CD4-positive, alpha-beta T cell treated with Interleukin-1 beta for 1 hour (primary cell): ENCODE data around the gene USP34.

Experiments used
- DNase-seq, 2 donors: peaks; one replicate each; pipeline ENCODE4 v3.0.0-alpha.2; 2020 to 2022

Gene USP34

DNA sequence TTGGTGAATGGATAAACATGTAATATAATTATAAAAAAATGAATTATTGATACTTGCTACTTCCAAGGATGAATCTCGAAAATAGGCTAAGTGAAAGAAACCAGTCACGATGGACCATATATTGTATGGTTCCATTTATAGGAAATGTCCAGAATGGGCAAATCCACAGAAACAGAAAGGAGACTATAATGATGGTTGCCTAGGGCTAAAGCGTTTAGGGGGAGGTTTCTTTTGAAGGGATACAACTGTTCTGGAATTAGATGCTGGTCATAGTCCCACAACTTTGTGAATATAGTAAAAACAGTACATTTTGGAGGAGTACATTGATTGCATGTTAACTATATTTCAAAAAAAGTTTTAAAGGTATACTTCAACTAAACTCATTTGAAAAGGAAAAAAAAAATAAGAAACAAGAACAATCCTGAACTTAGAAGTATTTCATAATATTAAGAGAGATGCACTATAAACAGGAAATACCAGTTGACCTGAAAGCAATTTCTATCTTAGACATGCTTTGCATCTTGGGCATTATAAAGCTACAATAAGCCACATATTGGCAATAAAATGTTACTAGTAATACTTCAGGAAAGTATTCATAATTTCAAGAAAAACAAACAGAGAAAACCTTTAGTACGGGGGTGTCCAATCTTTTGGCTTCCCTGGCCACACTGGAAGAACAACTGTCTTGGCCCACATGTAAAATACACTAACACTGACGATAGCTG is 178.9 kb downstream of the USP34 start:
- DNase-seq: no peak

DNA sequence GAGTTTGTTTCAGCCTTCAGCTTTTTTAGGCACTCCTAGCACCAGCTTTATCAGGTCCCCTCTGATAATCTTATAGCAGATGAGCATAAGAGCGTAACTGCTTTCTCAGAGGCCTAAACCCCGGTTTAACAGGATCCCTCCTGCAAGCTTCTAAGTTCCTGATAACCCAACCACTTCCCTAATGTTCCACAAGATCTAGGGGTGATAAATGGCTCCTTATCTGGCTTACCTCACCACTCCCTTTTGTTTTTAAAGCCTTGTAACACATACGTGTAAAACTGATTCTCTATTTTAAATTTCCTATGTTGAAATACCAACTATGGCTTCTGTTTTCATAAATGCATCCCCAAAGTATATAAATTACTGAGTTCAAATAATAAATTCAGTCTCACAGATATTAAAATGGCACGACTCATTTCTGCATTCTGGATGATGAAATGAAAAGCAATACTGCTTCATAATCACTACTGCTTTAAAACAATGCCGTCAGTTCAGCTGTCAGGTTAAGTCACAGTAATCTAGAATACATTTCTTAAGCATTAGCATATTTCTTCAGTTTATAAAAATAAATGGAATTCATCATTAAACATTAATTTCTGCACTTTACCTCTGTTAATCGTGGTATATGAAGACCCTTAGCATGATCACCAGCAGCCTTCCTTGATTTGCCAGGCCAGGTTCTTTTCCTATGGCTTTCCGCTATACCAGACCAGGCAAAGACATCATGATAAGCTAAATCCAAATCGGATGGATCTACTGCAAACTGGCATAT is 182.6 kb downstream of the USP34 start:
- DNase-seq: no peak

DNA sequence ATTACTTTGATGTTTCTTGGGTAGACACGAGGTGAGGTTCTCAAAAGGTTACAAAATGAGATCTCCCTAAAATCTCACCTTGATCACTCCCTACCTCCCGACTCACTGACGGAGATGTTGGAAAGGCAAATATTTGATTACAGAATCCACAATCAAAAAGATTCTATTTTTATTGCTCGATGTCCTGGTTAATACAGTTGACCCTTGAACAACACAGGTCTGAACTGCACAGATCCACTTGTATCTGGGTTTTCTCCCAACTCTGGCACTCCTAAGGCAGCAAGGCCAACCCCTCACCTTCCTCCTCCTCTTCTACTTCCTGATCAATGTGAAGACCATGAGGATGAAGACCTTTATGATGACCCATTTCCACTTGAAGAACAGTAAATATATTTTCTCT is 183.6 kb downstream of the USP34 start:
- no peak for DNase-seq

DNA sequence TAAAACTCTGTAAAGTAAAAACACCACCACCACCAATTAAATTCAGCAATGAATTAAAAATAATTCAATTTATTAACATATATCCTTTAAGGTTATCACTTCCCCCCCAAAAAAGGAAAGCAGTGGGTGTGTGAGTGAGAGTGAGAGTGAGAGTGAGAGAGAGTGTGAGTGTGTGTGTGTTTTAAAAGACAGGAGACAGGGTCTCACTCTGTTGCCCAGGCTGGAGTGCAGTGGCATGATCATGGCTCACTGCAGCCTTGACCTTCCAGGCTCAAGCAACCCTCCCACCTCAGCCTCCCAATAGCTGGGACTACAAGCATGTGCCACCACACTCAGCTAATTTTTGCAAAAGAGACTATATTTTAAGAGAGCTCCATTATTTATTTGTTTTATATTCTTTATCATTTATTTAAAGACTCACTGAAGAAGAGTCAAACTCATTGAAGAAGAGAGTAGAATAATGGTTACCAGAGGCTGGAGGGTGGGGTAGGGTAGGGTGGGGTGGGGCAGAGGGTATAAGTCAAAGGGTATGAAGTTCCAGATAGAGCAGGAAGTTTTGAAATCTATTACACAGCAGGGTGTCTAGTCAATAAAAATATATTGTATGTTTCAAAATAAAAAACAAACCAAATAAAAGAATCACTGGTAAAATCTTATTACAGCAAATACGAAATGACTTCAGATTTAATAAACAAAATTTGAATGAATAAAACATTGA is 187.3 kb downstream of the USP34 start:
- no peak for DNase-seq

DNA sequence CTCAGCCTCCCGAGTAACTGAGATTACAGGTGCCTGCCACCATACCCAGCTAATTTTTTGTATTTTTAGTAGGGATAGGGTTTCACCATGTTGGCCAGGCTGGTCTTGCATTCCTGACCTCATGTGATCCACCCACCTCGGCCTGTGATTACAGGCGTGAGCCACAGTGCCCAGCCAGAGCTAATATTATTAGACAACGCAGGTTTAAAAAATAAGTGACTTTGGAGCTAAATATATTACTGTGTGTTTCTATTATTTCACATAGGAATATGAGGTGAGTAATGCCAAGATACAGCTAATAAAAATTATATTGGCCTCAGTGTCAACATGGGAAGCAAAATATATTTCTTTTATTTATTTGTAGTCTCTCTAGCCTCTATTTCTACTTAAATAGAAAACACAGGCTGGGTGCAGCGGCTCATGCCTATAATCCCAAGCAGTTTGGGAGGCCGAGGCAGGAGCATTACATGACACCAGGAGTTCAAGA is 188.7 kb downstream of the USP34 start:
- DNase-seq: no peak

DNA sequence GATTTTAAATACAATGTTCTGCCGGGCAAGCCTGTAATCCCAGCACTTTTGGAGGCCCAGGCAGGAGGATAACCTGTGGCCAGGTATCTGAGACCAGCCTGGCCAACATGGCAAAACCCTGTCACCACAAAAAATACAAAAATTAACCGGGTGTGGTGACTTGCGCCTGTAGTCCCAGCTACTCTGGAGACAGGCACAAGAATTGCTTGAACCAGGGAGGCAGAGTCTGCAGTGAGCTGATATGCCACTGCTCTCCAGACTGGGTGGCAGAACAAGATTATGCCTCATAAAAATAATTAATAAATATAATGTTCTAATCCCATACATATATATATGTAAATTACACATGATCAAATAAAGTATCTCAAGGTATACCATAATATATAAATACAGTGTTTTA is 189.6 kb downstream of the USP34 start:
- DNase-seq: no peak

DNA sequence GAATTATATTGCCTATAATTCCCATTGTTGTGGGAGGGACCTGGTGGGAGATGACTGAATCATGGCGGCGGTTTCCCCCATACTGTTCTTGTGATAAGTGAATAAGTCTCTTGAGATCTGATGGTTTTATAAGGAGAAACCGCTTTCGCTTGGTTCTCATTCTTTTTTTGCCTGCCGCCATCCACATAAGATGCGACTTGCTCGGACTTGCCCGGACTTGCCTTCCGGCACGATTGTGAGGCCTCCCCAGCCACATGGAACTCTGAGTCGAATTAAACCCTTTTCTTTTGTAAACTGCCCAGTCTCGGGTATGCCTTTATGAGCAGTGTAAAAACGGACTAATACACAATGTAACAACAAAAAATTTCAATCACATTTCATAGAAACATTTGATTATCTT is 193.1 kb downstream of the USP34 start:
- DNase-seq: no peak

DNA sequence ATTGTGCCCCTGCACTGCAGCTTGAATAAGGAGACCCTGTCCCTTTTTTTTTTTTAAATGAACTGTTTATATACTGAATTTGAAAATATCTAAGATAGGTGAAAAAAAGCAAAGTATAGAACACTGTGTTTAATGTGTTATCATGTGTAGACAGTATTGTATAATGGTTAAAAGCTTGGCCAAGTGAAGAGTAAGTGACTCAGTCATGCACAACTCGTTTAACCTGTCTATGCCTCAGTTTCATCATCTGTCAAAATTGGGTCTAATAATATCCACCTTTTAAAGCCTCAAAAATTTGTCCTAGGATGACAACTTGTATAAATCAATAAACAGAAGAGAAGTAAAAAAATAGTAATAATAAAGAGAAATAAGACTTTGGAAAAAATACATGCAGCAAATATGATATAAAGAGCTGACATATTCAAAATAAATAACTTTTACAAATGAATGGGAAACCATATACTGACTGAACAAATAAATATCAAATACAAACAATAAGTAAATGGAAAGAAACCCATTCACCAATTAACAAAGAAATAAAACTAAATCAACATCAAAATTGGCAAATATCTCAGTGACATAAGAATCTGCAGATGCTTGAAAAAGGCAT is 195.2 kb downstream of the USP34 start:
- DNase-seq: no peak

DNA sequence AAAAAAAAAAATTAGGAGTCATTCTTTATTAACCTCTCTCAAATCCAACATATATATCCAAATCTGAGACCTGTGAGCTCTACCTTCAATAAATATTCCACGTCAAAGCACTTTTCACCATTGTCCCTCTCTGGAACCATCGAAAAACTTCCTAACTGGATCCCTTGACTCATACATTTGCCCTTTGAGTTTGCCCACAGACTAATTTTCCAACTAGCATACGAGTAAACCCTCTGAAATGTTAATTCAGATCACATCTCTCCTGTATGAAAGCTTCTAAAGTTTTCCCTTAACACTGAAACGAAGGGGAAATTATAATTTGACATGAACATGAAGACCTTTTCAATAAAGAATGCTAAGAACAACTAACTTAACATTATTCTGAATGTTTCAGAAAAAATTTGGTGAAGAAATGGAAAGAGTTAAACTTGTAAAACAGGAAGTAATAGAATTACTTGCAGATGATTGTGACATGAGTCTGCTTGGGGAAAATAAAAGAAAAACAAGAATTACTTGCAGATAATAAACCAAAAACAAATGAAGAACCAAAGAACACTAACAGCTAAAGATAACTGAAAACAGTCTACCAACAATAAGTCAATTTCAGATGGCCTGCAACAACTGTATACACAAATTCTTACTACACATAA is 198.3 kb downstream of the USP34 start:
- DNase-seq: no peak

DNA sequence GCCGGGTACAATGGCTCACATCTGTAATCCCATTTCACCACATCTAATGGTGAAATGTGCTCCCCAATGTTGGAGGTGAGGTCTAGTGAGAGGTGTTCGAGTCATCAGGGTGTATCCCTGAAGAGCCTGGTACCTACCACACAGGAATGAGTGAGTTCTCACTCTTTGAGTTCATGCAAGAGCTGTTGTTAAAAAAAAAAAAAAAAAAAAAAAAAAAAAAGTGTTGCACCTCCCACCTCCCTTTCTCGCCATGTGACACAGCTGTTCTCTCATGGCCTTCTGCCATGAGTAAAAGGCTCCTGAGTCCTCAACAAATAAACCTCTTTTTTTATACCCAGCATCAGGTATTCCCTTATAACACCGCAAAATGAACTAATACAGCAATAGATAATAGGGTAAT is 202.6 kb downstream of the USP34 start:
- DNase-seq: no peak

DNA sequence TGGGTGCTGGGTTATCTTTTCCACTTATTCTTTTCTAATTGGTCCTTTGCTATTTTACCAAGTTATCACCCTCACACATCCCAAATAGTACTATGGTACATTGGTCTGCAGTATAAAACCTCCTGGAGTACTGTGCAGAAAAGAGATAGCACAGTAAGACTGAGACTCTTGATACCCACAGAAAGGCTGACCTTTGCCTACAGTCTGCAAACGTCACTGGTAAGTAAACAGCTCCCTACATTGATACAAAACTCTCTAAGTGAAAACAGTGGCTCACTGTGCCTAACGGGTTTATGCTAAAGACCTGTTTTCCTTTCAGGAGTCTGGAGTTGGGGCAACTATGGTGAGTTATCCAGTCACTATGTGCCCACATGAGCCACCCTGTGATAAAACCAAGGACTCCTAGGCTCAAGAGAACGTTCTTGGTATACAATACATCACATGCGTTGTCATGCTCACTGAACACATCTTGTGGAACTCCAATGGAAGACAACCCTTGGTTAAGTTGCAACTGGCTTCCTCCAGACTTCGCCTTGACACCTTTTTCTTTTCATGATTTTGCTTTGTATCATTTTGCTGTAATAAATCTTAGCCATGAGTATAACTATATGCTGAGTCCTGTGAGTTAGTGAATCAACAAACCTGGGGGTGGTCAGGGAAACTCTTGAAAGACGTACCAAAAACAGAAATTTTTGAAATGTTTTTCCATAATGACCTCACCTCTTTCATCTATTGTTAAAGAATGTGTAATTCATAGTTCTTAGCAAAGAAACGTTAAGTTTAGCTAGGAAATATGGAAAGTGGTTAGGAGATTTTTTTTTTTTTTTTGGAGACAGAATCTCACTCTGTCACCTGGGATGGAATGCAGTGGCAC is 204.0 kb downstream of the USP34 start:
- DNase-seq: no peak

DNA sequence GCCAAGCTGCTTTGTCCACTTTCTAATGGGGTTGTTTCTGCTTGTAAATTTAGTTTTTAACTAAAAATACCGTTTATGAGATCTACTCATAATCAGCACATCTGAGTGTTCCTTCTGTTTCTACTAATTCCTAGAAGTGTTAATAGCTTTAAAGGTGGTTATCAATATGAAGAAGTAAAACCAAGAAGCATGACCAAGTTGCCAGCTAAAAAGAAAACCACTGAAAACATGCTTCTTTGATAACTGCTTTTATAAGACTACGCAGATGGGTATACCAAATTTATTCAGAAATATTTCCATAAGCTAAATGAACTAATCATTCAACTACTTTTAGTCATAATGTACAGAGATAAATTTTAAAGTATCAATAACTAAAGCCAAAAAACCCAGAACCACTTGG is 207.1 kb downstream of the USP34 start:
- DNase-seq: no peak

DNA sequence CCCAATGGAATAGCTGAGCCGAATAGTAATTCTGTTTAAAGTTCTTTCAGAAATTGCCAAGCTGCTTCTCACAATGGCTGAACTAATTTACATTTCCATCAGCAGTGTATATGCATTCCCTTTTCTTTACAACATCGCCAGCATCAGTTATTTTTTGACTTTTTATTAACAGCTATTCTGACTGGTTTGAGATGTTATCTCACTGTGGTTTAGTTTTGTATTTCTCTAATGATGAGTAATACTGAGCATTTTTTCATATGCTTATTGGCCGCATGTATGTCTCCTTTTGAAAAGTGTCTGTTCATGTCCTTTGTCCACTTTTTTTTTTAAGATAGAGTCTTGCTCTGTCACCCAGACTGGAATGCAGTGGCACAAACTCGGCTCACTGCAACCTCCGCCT is 208.2 kb downstream of the USP34 start:
- DNase-seq: no peak

DNA sequence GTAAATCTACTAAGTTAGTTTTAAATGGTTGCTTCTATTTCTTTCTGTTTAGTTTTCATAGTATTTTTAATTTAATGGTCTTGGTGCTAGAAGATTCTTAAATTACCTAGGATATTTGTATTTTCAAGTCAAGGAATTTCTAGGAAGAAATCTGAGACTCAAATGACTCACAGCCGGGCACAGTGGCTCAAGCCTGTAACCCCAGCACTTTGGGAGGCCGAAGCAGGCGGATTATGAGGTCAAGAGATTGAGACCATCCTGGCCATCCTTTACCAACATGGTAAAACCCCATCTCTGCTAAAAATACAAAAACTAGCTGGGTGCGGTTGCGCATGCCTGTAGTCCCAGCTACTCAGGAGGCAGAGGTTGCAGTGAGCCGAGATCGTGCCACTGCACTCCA is 213.4 kb downstream of the USP34 start:
- DNase-seq: no peak

DNA sequence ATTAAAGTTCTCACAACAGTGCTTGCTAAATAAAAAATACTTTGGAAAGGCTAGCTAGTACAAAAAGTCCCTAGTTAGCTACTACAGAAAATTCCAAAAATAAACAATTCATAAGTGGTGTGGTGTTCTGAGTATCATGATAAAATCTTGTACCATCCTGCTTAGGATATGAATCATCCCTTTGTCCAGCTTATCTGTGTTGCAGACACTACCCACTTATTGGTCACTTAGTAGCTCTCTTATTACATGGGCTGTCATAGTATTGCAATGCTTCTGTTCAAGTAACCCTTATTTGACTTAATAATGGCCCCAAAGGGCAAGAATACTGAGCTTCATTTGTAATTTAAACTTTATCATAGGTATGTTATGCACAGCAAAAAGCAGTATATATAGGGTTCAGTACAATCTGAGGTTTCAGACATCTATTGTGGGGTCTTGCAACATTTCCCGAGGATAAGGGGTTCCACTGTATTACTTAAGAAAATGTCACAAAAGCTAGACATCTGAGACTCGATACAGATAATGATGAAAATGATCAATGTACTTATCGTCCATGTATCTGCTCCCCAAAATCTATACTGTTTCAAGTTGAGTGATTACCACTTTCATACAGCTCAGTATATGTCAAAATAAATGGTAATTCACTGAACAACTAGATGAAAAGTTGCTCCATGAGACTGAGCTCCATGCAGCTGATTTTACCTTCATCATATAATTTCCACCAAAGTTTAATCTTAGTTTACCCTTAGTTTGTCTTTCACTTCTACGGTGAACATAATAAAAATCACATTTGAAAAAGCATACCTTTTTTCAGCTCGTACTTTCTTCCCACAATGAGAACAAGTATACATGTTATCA is 215.1 kb downstream of the USP34 start:
- DNase-seq: no peak

DNA sequence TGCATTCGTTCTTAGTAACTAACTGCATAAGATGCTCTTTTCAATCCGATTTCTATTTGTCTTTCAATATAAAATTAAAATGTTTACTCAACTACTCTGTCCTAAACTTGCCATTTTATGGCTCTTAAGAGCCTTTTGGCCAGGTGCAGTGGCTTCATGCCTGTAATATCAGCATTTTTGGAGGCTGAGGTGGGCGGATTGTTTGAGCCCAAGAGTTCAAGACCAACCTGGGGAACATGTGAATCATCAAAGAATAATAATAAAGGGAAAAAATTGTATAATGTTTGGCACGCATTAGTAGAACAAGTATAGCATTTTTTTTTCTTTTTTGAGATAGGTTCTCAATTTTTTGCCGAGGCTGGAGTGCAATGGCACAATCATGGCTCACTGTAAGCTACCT is 216.4 kb downstream of the USP34 start:
- no peak for DNase-seq

DNA sequence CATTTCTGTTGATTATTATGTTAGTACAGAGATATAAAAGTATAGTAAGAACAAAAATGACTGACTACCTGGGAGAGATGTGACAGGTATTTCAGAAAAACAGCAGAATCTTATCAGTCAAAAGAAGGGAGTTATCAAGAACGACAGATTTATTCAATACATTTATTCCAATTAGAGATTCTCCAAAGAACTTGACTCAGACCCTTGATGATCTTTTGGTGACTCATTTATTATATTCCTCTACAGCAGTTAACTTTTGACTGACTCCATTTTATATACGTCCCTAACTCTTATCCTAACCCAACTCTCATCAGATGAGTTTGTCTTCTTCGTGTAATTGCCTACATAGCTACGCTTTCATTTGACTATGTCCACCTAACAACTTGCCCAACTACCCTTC is 217.8 kb downstream of the USP34 start:
- DNase-seq: no peak

DNA sequence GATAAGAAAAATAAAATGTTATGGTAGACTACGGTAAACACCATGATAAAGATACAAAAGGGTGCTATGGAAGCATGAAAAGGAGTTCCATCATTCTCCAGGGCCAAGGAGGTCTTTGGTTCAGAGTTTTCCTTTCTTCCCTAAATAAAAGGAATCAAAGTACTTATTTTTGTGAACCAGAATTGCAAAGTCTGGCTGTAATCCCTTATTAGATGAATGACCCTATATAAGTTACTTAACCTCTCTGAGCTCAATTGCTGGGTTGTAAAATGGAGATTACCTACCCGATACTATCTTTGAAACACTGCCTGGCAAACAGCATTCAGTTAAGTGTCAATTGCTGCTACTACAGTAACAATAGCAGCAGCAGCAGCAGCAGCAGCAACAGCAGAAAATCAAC is 218.9 kb downstream of the USP34 start:
- DNase-seq: no peak

DNA sequence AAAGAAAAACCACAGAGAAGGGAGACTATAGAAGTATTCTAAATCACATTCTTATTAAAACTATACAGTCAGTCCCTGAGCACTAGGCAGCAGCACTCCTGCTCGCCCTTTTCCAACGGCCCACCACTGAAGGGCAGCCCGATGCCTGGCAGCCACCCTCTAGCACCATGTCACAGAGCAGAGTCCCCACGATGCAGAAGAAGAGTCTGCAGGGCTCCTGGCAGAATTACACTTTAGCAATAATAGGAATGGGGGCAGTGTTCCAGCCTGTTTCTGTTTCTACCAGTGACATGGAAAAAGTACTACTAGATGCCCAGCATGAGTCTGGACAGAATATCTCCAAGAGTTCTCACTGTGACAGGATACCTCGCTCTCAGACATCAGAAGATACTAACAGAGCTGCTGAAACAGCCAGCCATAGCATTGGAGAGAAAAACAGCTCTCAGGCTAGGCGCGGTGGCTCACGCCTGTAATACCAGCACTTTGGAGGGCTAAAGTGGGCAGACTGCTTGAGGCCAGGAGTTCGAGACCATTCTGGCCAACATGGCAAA is 221.3 kb downstream of the USP34 start:
- no peak for DNase-seq

DNA sequence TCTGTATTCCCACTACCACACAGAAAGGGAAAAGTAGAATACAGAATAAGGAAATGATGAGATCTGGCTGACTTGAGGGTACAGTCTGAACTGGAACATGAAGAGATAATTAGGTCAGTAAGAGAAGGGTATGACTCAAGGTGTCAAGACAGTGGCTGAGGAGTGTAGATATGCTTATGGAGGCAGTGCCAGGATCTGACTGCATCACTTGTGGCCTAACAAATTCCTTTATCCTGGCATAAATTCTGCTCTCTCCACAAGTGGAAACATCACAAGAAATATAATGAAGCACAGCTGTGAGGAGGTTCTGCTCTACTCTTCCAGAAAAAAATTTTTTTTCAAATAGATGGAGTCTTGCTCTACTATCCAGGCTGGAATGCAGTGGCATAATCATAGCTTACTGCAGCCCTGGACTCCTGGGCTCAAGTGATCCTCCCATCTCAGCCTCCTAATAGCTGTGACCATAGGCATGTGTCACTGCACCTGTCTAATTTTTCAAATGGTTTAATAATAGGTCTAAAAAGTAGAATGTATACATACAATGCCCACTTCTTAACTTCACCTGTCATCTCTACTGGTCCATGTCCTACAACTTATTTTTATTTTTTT is 223.6 kb downstream of the USP34 start:
- DNase-seq: no peak
